Astrocyte (in vitro differentiated cells and primary cell): ENCODE results near the gene GFPT2. TPM values are rescaled to one million over a fixed set of nuclear protein-coding genes. Genes with fewer than 3 reads are reported as not detected.

Source experiments
- DNase-seq: peaks from one replicate; pipeline ENCODE4 v3.0.0-alpha.2; 2010; ENCODE audit warnings: low read depth
- FAIRE-seq: peaks from 2 replicates; lab custom pipeline; 2011; peaks lifted over from hg19 to GRCh38; lab: Jason Lieb, UNC
- H2AFZ ChIP-seq: 2 replicates; pipeline ENCODE4 v1.6.0; 2012; ENCODE audit warnings: low read depth, low read length, inconsistent platforms
- H3K27ac ChIP-seq: 2 replicates; pipeline ENCODE4 v1.5.1; 2011; ENCODE audit warnings: low read depth, low read length, inconsistent platforms
- H3K27me3 ChIP-seq: 2 replicates; pipeline ENCODE4 v1.6.0; 2011; ENCODE audit warnings: low read length, inconsistent platforms; ENCODE audit not compliant: insufficient read depth
- H3K36me3 ChIP-seq: 2 replicates; pipeline ENCODE4 v1.5.1; 2011; ENCODE audit warnings: low read length, inconsistent platforms; ENCODE audit not compliant: insufficient read depth
- H3K4me1 ChIP-seq: 2 replicates; pipeline ENCODE4 v1.5.1; 2011; ENCODE audit warnings: low read length, inconsistent platforms; ENCODE audit not compliant: insufficient read depth
- H3K4me2 ChIP-seq: 2 replicates; pipeline ENCODE4 v1.6.0; 2012; ENCODE audit warnings: low read length, inconsistent platforms
- H3K4me3 ChIP-seq: 2 replicates; pipeline ENCODE4 v1.5.1; 2011; ENCODE audit warnings: low read depth, mild to moderate bottlenecking, low read length, inconsistent platforms; ENCODE audit not compliant: insufficient read depth
- H3K79me2 ChIP-seq: 2 replicates; pipeline ENCODE4 v1.6.0; 2012; ENCODE audit warnings: mild to moderate bottlenecking, low read length, inconsistent platforms; ENCODE audit not compliant: insufficient read depth
- H3K9ac ChIP-seq: 2 replicates; pipeline ENCODE4 v1.6.0; 2012; ENCODE audit warnings: mild to moderate bottlenecking, low read length, inconsistent platforms
- H3K9me3 ChIP-seq: 2 replicates; pipeline ENCODE4 v1.5.1; 2012; ENCODE audit warnings: low read depth, mild to moderate bottlenecking, low read length, inconsistent platforms; ENCODE audit not compliant: insufficient read depth
- H4K20me1 ChIP-seq: 2 replicates; pipeline ENCODE4 v1.6.0; 2012; ENCODE audit warnings: low read length, inconsistent platforms; ENCODE audit not compliant: insufficient read depth
- H3K27ac Mint-ChIP-seq: one replicate; pipeline ENCODE4 v1.8.0; 2021; ENCODE audit warnings: mild to moderate bottlenecking, mixed read lengths; ENCODE audit not compliant: unreplicated experiment
- H3K27me3 Mint-ChIP-seq: one replicate; pipeline ENCODE4 v1.8.0; 2021; ENCODE audit warnings: low read depth, mixed read lengths; ENCODE audit not compliant: unreplicated experiment
- H3K36me3 Mint-ChIP-seq: one replicate; pipeline ENCODE4 v1.8.0; 2021; ENCODE audit warnings: low read depth, mixed read lengths; ENCODE audit not compliant: unreplicated experiment
- H3K4me1 Mint-ChIP-seq: one replicate; pipeline ENCODE4 v1.8.0; 2021; ENCODE audit warnings: low read depth, mixed read lengths; ENCODE audit not compliant: unreplicated experiment
- H3K4me3 Mint-ChIP-seq: one replicate; pipeline ENCODE4 v1.8.0; 2021; ENCODE audit warnings: mild to moderate bottlenecking, moderate library complexity, mixed read lengths; ENCODE audit not compliant: unreplicated experiment
- H3K9me3 Mint-ChIP-seq: one replicate; pipeline ENCODE4 v1.8.0; 2021; ENCODE audit warnings: mild to moderate bottlenecking, mixed read lengths; ENCODE audit not compliant: unreplicated experiment
- EZH2 ChIP-seq: IDR thresholded peaks from 2 replicates; pipeline ENCODE4 v1.6.1; 2012; ENCODE audit warnings: mild to moderate bottlenecking, low read length, inconsistent platforms; ENCODE audit not compliant: insufficient read depth
- total RNA-seq: library from RNA; stranded (reverse); gene quantifications from 2 replicates; pipeline ENCODE4 v1.2.1, GENCODE V29; 2021
- TF ChIP-seq, protein P1 (sequence below): IDR thresholded peaks from 2 replicates; pipeline ENCODE4 v1.5.1; 2011; ENCODE audit warnings: low read depth, mild to moderate bottlenecking, inconsistent platforms, low read length, moderate library complexity; ENCODE audit not compliant: insufficient read depth

Gene GFPT2
- total RNA-seq, 1 donor from 2014 or later = 14.6 TPM

DNA sequence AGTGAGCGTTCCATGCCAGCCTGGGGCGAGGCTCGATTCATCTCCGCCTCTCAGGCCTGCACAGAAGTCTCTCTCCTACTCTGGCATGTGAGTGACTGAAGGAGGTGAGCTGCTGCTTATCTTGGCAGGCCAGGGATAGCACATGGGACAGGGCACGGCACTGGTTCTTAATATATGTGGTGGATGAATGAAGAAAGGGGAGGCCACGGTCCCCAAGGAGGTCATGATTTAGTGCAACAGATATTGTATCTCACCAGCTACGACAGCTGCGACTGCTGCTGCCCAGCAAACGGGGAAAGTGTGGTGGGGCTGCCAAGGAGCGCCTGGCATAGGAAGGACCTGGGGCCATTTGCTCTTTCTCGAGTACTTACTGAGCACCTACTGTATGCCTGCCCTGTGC is 41.9 kb downstream of the GFPT2 start:
- H3K27me3 ChIP-seq = no peaks in the 10 kb centered on the region
- no peak overlapping the region for H3K27ac ChIP-seq
- no peaks in the 10 kb centered on the region for H3K4me1 ChIP-seq
- DNase-seq (no peak), FAIRE-seq (no peak)
- H3K27me3 Mint-ChIP-seq = no peaks in the 10 kb centered on the region
- H2AFZ ChIP-seq = no peak overlapping the region
- H3K4me1 Mint-ChIP-seq = no peaks in the 10 kb centered on the region
- H3K9me3 ChIP-seq = no peaks in the 10 kb centered on the region
- H3K4me3 Mint-ChIP-seq = no peak overlapping the region
- no peak for TF ChIP-seq EZH2
- TF ChIP-seq, protein P1, sequence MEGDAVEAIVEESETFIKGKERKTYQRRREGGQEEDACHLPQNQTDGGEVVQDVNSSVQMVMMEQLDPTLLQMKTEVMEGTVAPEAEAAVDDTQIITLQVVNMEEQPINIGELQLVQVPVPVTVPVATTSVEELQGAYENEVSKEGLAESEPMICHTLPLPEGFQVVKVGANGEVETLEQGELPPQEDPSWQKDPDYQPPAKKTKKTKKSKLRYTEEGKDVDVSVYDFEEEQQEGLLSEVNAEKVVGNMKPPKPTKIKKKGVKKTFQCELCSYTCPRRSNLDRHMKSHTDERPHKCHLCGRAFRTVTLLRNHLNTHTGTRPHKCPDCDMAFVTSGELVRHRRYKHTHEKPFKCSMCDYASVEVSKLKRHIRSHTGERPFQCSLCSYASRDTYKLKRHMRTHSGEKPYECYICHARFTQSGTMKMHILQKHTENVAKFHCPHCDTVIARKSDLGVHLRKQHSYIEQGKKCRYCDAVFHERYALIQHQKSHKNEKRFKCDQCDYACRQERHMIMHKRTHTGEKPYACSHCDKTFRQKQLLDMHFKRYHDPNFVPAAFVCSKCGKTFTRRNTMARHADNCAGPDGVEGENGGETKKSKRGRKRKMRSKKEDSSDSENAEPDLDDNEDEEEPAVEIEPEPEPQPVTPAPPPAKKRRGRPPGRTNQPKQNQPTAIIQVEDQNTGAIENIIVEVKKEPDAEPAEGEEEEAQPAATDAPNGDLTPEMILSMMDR = no peak
- no peak overlapping the region for H3K4me2 ChIP-seq
- H3K9me3 Mint-ChIP-seq = no peaks in the 10 kb centered on the region
- peaks cover 6% of the 10 kb centered on the region for H3K36me3 Mint-ChIP-seq
- peaks cover 21% of the 10 kb centered on the region for H3K36me3 ChIP-seq
- no peak overlapping the region for H3K4me3 ChIP-seq
- H4K20me1 ChIP-seq = peaks cover 8% of the 10 kb centered on the region
- no peak overlapping the region for H3K9ac ChIP-seq
- H3K79me2 ChIP-seq = no peaks in the 10 kb centered on the region
- no peak overlapping the region for H3K27ac Mint-ChIP-seq

DNA sequence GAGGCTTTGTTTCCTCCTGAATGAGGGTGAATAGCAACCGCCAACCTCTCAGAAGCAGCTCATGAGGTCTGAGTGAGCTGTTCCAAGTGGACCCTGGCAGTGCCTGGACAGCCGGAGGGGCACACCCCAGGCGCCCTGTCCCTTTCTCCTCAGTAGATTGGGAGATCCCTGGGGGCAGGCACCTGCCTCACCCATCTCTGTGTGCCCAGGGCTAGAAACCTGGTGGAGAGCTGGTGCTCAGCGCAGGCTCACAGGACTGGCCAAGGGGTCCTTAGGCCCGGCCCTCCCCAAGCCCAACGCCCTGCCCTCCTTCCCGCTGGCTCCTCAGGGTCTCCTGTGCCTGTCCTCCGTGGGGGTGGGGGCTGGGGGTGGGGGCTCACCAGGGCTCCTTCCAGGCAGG is 46.3 kb downstream of the GFPT2 start:
- H3K27me3 ChIP-seq = no peaks in the 10 kb centered on the region
- H3K4me2 ChIP-seq = no peak overlapping the region
- no peak overlapping the region for H3K4me3 ChIP-seq
- no peak overlapping the region for H3K4me3 Mint-ChIP-seq
- H3K27ac Mint-ChIP-seq = no peak overlapping the region
- H4K20me1 ChIP-seq = peaks cover 3% of the 10 kb centered on the region
- H3K27ac ChIP-seq = no peak overlapping the region
- H3K27me3 Mint-ChIP-seq = peaks cover 1% of the 10 kb centered on the region
- peaks cover 18% of the 10 kb centered on the region for H3K36me3 Mint-ChIP-seq
- peaks cover 16% of the 10 kb centered on the region for H3K36me3 ChIP-seq
- FAIRE-seq = no peak
- H3K9me3 Mint-ChIP-seq = peaks cover 2% of the 10 kb centered on the region
- H3K9ac ChIP-seq = no peak overlapping the region
- H3K4me1 Mint-ChIP-seq = no peaks in the 10 kb centered on the region
- H3K79me2 ChIP-seq = no peaks in the 10 kb centered on the region
- H3K9me3 ChIP-seq = no peaks in the 10 kb centered on the region
- no peak overlapping the region for H2AFZ ChIP-seq
- no peak for TF ChIP-seq EZH2
- TF ChIP-seq, protein P1 = no peak
- no peaks in the 10 kb centered on the region for H3K4me1 ChIP-seq
- DNase-seq = no peak

DNA sequence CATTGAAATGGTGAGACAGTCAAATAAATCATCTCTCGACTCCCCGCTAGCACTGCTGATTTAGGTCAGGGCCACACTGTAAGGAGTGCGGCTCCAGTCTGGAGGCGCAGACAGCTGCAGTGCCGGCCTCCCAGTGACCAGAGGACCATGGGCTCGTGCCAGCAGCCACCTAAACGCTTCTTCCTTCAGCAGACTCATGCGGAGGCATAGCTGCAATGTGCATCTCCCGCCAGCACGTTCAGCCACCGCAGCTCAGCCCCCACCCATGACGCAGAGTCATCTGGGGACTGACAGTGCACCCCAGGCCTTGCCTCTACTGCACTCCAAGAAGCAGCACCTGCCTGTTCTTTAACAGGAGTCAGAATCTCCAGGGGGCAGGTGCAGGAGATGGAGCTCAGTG is 47.7 kb downstream of the GFPT2 start:
- TF ChIP-seq, protein P1 = no peak
- TF ChIP-seq EZH2 = no peak
- no peak overlapping the region for H3K27ac ChIP-seq
- no peaks in the 10 kb centered on the region for H3K9me3 ChIP-seq
- no peak for FAIRE-seq
- no peak overlapping the region for H3K9ac ChIP-seq
- H3K4me1 ChIP-seq = no peaks in the 10 kb centered on the region
- Mint-ChIP-seq H3K9me3 (peaks cover 2% of the 10 kb centered on the region), H3K36me3 (peaks cover 18% of the 10 kb centered on the region), H3K27ac (no peak overlapping the region), H3K4me3 (no peak overlapping the region), H3K4me1 (no peaks in the 10 kb centered on the region), H3K27me3 (peaks cover 3% of the 10 kb centered on the region)
- no peak for DNase-seq
- no peaks in the 10 kb centered on the region for H3K79me2 ChIP-seq
- H3K36me3 ChIP-seq = peaks cover 15% of the 10 kb centered on the region
- no peak overlapping the region for H3K4me3 ChIP-seq
- H3K27me3 ChIP-seq = no peaks in the 10 kb centered on the region
- peaks cover 6% of the 10 kb centered on the region for H4K20me1 ChIP-seq
- no peak overlapping the region for H2AFZ ChIP-seq
- no peak overlapping the region for H3K4me2 ChIP-seq
